PFSK-1 (cell line): Measurements from ENCODE around the gene CLASP1.

Experiments used
- POLR2AphosphoS5 ChIP-seq: IDR thresholded peaks from 2 replicates; pipeline ENCODE4 v1.6.1; 2012; ENCODE audit warnings: low read depth, mild to moderate bottlenecking, control low read depth, low read length, moderate library complexity
- SIN3A ChIP-seq: IDR thresholded peaks from 2 replicates; pipeline ENCODE4 v1.6.1; 2012; ENCODE audit warnings: mild to moderate bottlenecking, low read length, moderate library complexity, borderline replicate concordance; ENCODE audit not compliant: insufficient read depth

DNA sequence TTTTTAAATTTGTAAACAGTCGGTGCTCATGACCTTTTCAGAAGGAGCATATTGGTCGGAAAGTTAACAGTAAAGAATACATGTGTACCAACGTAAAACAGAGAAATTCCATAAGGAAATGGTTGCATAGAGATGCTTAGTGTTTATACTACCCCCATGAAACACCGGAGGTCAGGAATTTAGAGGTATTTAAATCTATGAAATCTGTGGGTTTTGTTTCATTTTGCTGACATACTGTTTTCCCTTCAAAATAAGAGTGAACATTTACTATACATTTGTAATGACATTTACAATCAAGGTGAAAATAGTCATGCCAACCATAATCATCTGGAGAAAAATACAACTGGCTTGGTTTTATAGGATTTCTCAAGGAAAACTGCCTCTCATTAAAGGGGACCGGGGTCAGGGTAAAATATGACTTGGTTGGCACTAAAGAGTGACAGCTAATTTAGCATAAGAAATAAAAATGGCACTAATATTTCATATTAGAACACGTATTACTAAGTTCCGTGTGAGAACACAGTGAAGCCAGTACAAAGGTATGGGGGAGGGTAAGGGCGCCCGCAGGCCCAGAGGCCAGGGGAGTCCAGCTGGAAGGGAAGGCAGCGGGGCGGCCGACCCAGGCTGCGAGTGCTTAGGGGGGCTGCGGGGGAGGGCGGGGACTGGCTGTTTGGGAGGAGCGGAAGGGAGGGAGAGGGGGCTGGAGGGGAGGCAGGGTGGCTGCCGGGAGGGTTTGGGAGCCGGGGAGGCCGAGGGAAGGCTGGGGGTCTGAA lies 119.6 kb downstream of the CLASP1 start:
- TF ChIP-seq SIN3A, result no peak
- TF ChIP-seq POLR2AphosphoS5, result no peak
